Left ventricle myocardium inferior (tissue), 1 donor: ENCODE results near the gene MTCL1. TPM values are rescaled to one million over a fixed set of nuclear protein-coding genes. Genes with fewer than 3 reads are reported as not detected.

Experiments used
- DNase-seq: peaks from one replicate; pipeline ENCODE4 v3.0.0-alpha.2; 2020
- H3K27ac ChIP-seq: fragments of 200-600 bp; replicated peaks from 2 replicates; pipeline ENCODE4 v1.8.0; 2021
- H3K27me3 ChIP-seq: fragments of 200-600 bp; 2 replicates; pipeline ENCODE4 v1.8.0; 2021; ENCODE audit warnings: low read depth
- H3K36me3 ChIP-seq: fragments of 200-600 bp; 2 replicates; pipeline ENCODE4 v1.8.0; 2021
- H3K4me1 ChIP-seq: fragments of 200-600 bp; 2 replicates; pipeline ENCODE4 v1.8.0; 2021
- H3K4me3 ChIP-seq: fragments of 200-600 bp; 2 replicates; pipeline ENCODE4 v1.8.0; 2021; ENCODE audit warnings: mild to moderate bottlenecking, moderate library complexity
- H3K9me3 ChIP-seq: fragments of 200-600 bp; replicated peaks from 2 replicates; pipeline ENCODE4 v1.8.0; 2021
- CTCF ChIP-seq: fragments of 200-600 bp; IDR thresholded peaks from 2 replicates; pipeline ENCODE4 v1.8.0; 2021; ENCODE audit warnings: antibody characterized with exemption, mild to moderate bottlenecking, borderline replicate concordance
- intact Hi-C: fragments of 100-400 bp; cut with micrococcal nuclease; formaldehyde crosslinking; loops from one replicate; pipeline ENCODE4 v1.11.0; 2022
- total RNA-seq: library from RNA; stranded (reverse); fragmentation: NEBNext Ultra II Directional; extraction: Animal tissue kit (Norgen Biotek cat#: 25700); gene quantifications from one replicate; pipeline ENCODE4 v1.2.1, GENCODE V29; 2021
- donor health status: DM: no; HTN: yes; CAD: no; lungs with severe emphysema.

Gene MTCL1
- total RNA-seq, 1 donor from 2014 or later = 9.1 TPM

- Histone ChIP-seq H3K4me3 (no peak overlapping the region), H3K27ac (no peak overlapping the region), H3K9me3 (no peaks in the 10 kb centered on the region), H3K4me1 (peaks cover 7% of the 10 kb centered on the region), H3K36me3 (no peaks in the 10 kb centered on the region), H3K27me3 (no peaks in the 10 kb centered on the region)
- TF ChIP-seq CTCF = no peak
- no peak for DNase-seq
- intact Hi-C loops = no loop called here
Observed at GRCh38 chr18:8767340-8767739, 62.0 kb downstream of the MTCL1 start.

GRCh38 chr18:8769509-8770095, 64.2 kb downstream of the MTCL1 start:
- TF ChIP-seq CTCF = no peak
- Histone ChIP-seq H3K4me3 (no peak overlapping the region), H3K36me3 (no peaks in the 10 kb centered on the region), H3K27me3 (no peaks in the 10 kb centered on the region), H3K4me1 (peaks cover 7% of the 10 kb centered on the region), H3K9me3 (no peaks in the 10 kb centered on the region), H3K27ac (no peak overlapping the region)
- no peak for DNase-seq
- intact Hi-C loops = no loop called here

GRCh38 chr18:8770657-8771056, 65.3 kb downstream of the MTCL1 start:
- no peaks in the 10 kb centered on the region for H3K9me3 ChIP-seq

GRCh38 chr18:8771930-8772329, 66.6 kb downstream of the MTCL1 start:
- Histone ChIP-seq H3K9me3 (no peaks in the 10 kb centered on the region), H3K4me3 (no peak overlapping the region), H3K4me1 (peaks cover 7% of the 10 kb centered on the region), H3K36me3 (no peaks in the 10 kb centered on the region), H3K27me3 (no peaks in the 10 kb centered on the region), H3K27ac (no peak overlapping the region)
- no peak for TF ChIP-seq CTCF
- DNase-seq = peak; percentile 61
- intact Hi-C loops = no loop called here

More at GRCh38 chr18:8770657-8771056, 65.3 kb downstream of the MTCL1 start:
- Histone ChIP-seq H3K36me3 (no peaks in the 10 kb centered on the region), H3K27ac (no peak overlapping the region), H3K27me3 (no peaks in the 10 kb centered on the region), H3K4me3 (no peak overlapping the region), H3K4me1 (peaks cover 7% of the 10 kb centered on the region)
- no peak for TF ChIP-seq CTCF
- intact Hi-C loops = no loop called here
- no peak for DNase-seq

- DNase-seq = no peak
- Histone ChIP-seq H3K27me3 (no peaks in the 10 kb centered on the region), H3K9me3 (no peaks in the 10 kb centered on the region), H3K36me3 (no peaks in the 10 kb centered on the region), H3K27ac (no peak overlapping the region), H3K4me3 (no peak overlapping the region), H3K4me1 (peaks cover 7% of the 10 kb centered on the region)
- intact Hi-C loops = no loop called here
- TF ChIP-seq CTCF = no peak
Observed at GRCh38 chr18:8773980-8774379, 68.6 kb downstream of the MTCL1 start.
